Right renal cortex interstitium (tissue), 3 donors: Measurements from ENCODE around the gene DNAJC21. TPM values are rescaled to one million over a fixed set of nuclear protein-coding genes. Genes with fewer than 3 reads are reported as not detected.

Experiments
- DNase-seq, 3 donors: peaks; one replicate each; pipeline ENCODE4 v3.0.0-alpha.2; 2013; ENCODE audit warnings: low read depth in 3 of 3, low spot score in 2 of 3
- polyA plus RNA-seq, 3 donors: library from polyadenylated mRNA; unstranded; fragments of 120-200 nt; gene quantifications; one replicate each; pipeline ENCODE4 v1.2.1, GENCODE V29; 2013; ENCODE audit not compliant: insufficient read length in 3 of 3

Gene DNAJC21
- polyA plus RNA-seq, 3 donors: 86.7 to 87.9 (median 87.7) TPM

DNA sequence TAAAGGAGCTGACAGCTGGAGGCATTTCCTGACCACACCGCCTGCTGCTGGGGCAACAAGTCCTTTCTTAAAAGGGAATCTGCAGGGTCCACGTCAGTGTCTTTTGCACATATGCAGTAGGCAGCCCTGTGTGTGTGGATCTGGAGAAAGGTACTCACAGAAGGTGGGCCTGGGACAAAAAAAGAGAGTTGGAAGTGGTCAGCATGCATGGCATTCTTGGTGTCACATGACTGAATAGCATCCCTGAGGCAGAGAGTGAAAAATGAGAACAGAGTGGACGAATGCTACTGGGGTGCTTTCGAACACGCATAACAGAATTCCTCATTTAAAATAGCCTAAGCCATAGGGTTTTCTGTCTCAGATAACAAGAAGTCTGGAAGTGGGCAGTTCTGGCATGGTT, 47.0 kb downstream of the DNAJC21 start:
- DNase-seq: no peak

DNA sequence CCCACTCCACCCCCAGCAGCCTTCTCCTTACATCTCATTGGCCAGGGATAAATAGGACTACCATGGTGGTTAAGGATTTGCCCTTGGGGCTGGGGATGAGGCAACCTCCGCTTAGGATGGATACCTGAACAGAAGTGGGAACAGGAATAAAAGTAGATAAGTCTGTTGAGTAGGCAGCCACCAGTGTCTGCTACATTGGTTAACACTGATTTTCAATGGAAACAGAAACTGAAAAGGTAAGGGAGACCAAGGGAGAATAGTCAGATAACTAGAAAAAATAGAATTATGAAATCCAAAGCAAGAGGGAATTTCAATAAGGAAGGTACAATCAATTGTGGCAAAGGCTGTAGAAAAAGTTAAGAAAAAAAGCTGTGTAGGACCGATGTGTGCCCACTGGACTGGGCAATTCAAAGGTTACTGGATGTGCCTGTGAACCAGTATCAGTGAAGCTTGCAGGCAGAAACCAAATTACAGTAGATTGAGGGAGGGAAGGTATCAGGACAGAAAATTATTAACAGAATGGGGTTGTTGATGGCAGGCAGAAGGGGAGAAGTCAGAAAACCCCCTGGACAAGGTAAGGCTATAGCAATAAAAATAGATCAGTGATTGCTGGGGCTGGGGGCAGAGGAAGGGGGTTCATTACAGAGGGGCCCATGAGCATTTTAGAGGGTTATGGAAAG, 48.7 kb downstream of the DNAJC21 start:
- DNase-seq: peak in 1 of 3 donors; percentile 18

DNA sequence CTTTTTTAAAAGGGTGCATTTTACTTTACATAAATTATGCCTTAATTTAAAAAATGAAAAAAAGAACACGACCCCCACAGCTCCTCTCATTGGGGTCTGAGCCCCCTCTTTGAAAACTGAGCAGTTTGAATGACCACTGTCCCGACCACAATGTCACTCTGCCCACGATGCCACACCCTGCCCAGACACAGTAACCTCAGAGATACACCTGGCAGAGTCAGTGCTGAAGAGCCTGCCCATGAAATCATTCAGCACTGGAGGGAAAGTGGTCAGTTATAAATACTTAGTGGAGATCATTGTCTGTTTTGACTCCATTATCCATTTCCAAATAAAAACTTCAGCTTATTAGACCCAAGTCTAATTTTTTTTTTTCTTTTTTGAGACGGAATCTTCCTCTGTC, 49.3 kb downstream of the DNAJC21 start:
- no peak for DNase-seq

DNA sequence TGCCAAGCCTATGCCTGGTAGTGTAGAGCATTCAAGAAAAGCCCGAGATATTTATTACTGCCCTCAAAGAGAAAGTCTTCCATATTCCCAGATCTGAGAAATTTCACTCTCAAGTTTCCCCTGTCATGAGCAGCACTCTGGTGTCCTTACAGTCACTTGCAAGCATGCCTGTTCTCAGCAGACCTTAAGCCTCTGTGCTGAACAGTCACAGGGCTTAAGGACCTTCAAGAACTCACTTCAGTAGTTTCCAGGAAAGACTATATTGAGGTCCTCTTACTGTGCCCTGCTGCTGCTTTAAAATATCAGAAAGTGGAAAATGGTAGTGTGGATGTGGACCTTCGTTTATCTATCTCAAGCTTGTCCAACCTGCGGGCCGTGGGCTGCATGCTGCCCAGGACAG, 53.5 kb downstream of the DNAJC21 start:
- no peak for DNase-seq

DNA sequence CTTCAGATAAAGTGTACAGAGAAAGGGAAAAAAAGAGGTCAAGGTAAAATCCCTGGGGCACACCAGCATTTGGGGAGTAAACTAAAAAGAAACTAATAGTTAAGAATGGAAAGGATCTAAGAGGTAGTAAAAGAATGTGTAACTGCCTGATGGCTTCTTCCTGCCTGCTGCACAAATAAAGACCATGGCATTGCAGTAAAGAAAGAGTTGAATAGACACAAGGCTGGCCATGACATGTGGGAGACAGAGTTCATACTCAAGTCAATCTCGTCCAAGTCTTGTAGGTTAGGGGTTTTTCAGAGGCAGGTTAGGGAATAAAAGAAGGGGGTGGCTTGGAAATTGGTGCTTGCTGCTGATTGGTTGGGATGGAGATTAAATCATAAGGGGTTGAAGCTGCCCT, 57.6 kb downstream of the DNAJC21 start:
- DNase-seq: no peak

DNA sequence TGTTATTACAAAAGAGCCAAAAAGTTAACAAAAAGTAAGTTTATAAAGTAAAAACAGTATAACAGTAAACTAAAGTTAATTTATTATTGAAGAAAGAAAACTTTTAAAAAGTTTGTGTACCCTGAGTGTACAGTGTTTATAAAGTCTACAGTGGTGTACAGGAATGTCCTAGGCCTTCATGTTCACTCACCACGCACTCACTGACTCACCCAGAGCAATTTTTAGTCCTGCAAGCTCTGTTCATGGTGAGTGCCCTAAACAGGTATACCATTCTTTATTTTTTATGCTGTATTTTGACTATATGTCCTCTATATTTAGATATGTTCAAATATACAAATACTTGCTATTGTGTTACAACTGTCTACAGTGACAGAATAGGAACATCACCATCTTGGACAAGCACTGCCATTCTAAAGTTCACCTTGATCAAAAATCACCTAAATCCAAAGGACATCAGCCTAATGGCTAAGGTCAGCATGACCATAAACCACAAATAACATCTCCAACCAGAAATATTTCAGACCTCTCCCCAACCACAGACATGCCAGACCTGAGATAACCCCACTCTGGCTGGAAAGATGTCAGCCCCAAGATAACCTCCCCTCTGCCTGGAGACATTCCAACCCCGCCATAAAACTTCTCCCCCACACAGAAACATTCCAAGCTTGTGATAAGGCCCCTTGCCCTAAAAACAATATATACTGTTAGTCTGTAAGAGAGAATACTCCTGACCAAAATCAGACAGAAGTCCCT, 62.3 kb downstream of the DNAJC21 start:
- DNase-seq: no peak

DNA sequence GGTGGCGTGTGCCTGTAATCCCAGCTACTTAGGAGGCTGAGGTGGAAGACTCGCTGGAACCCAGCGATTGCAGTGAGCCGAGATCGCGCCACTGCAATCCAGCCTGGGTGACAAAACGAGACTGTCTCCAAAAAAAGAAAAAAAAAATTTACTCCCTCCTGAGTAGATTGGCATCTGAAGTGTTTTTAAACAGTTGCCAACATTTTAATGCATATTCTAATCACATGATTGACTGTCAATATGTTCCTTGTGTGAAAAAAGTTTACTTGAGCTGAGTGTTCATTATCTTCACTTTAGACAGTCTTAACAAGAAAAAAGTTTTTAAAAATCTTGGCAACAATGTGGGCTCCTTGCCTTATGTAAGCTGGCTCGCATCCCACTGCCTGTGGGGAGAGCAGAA, 64.6 kb downstream of the DNAJC21 start:
- DNase-seq: no peak

DNA sequence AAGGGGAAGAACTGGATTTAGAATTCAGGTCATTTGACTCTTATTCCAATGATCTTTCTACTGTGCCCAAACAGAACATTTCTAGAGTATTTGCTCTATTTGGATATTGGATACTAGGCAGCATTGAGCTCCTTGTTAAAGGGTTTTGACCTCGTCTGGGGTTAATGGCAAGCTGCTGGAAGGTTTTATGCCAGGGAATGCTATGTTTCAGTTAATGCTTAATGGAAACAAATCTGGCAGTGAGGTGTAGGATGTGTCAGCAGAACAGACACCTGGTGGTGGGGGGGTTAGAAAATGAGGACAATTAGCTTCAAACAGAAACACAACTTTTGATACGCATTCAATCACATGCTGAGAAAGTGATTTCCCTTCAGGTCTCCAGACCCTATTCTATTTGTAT, 66.9 kb downstream of the DNAJC21 start:
- DNase-seq: no peak

DNA sequence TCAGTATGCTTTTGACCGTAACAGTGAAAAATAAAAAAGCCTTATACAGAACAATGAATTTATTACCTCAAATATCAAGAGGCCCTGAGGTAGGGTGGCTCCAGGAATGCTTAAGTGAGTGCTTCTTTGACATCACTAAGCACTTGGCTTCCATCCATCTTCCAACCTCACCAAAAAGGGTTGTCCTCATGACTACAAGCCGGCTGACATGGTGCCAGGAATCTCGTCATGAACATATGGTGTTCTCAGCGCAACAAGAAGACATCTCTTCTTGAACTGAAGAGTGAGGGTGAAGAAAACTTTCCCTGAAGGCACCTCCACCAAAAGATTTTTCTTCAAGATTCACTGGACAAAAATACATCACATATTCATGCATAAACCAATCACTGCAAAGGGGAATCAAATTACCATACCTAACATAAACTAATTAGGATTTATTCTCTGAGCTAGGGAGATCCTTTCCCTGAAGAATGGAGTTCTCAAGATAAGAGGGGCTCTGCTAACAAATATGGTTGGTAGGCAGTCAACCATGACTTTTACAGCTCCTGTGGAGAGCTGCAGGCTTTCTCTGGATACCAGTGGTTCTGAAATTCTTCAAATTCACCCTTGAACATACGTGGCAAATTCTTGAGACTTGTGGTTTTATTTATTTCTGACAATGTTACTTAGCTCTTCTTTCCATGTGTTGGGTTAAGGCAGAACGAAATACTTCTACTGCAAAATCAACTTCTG, 68.9 kb downstream of the DNAJC21 start:
- no peak for DNase-seq

DNA sequence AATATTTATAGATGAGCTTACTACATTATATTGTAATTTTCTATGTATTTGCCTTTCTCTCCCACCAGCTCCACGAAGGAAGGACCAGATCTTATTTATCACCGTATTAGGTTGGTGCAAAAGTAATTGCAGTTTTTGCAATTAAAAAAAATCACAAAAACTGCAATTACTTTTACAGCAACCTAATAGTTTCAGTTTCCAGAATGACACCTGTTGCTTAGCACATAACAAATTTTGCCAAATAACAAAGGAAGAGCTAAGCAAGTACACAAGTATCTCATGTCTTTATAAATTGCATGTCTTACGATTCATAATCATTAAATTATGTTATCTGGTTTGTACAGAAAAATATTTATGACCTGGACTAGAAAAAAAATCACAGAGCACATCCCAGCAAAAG, 72.5 kb downstream of the DNAJC21 start:
- no peak for DNase-seq

DNA sequence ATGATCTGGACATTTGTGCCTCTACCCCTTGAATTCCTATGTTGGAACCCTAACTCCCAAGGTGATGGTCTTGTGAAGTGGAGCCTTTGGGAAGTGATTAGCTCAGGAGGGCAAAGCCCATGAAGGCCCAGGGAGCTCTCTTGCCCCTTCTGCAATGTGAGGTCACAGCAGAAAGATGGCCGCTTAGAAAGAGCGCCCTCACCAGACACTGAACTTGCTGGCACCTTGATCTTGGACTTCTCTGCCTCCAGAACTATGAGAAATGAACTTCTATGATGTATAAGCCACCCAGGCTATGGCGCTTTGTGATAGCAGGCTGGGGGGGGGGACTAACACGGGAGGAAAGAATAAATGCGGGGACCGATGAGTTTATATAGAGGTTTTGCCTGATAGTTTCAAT, 73.1 kb downstream of the DNAJC21 start:
- DNase-seq: no peak

DNA sequence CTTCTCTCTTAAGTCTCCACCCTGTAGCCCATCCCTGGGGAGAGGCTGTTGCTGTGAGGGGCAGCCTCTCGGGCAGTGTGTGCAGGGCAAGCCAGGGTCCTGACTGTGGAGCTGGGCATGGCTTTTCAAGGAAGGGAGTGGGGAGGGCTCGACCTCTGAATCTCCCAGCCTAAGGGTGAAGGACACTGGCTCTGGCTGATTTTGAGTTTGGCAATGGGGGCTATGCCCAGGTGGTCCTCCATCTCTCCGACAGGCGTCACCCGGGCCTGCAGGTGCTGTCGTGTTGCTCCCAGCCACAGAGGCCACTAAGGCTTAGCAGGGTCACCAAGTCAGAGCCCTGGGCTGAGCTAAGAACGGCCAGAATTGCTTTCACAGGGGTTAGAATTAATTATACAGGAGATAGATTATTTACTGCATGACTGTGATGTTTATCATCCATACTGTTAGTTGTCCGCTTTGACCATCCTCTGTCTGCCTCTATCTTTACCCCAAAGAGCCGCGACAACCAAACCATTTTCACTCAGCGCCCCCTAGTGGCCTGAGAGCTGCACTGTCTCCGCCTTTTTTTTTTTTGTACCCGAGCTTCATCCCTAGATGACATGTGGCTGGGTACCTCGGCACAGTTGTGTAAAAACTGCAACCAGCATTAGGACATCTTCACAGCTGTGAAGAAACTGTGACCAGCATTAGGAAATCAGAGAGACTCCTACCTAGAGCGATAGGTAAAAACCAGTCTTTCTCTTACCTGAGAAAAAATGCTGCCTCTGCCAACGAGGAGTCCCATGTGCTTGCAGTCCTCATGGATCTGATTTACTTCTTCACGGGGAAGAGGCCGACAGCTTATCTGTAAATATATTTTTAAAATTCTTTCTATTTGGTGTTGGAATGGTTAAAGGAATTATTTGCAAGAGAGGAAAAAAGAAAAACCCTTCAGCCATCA, 73.9 kb downstream of the DNAJC21 start:
- peak in 2 of 3 donors; percentile 33 to 41 for DNase-seq

DNA sequence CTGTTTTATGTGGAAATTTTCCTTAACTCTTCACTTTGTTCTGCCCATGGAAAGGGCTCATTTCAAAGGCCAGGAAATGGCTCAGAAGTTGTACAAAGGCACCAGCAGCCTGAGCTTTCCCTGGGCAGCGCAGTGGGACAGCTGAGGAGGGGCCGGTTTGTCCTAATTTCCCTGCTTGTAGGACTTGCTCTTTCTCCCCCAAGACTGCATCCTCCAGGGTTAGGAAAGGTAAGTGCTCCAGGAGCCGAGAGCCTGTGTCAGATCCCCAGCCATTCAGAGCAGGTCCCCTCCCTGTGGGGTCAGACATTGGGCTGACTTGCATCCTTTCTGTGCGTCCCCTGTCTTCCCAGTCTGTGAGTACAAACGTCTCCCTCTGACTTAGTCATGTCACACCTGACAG, 74.8 kb downstream of the DNAJC21 start:
- DNase-seq: no peak

DNA sequence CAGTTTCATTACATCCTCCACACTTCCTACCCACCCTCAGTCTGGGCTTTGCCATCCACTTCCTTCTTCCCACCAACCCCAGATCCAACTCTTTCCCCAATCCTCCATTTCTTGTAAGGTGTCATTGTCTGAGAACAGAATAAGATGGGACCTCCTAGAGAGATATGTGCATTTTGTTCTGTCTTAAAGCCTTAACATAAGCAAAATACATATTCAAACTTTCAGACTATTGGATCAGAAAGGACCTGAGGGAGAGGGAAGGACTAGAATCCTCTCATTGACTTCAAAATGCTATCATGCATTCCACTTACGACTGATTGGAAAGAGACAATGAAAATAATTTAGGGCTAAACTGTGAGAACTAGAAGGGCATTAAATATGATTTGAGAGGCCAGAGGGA, 75.4 kb downstream of the DNAJC21 start:
- DNase-seq: no peak

Other genes with a start within 250 kb of the DNAJC21 start
- 1 to 10 TPM; 3.2 to 3.6 (median 3.4) TPM for gene TTC23L, start 90.4 kb upstream of the DNAJC21 start, polyA plus RNA-seq
- 10 to 100 TPM; 34.9 to 36.8 (median 36.6) TPM for gene RAD1, start 14.1 kb upstream of the DNAJC21 start, polyA plus RNA-seq
- gene BRIX1, start 13.8 kb upstream of the DNAJC21 start, polyA plus RNA-seq: 10 to 100 TPM; 55.9 to 65.9 (median 62.2) TPM
- 10 to 100 TPM; 51.6 to 80.5 (median 60.4) TPM for gene AGXT2, start 118.4 kb downstream of the DNAJC21 start, polyA plus RNA-seq